GM23338 (cell line): Measurements from ENCODE around the gene MYO18A. TPM values are rescaled to one million over a fixed set of nuclear protein-coding genes. Genes with fewer than 3 reads are reported as not detected.

Source experiments
- ATAC-seq: fragments of 200-7000 bp; cut with Tn5 transposase; 3 replicates; pipeline ENCODE4 v1.9.1; 2020
- DNase-seq: peaks from one replicate; pipeline ENCODE4 v3.0.0-alpha.2; 2015; ENCODE audit warnings: low spot score
- H2AFZ ChIP-seq: fragments of 200-600 bp; sonication (generic); 2 replicates; pipeline ENCODE4 v1.8.0; 2016; ENCODE audit warnings: antibody characterized with exemption, mild to moderate bottlenecking, moderate library complexity
- H3F3A ChIP-seq: fragments of 200-600 bp; sonication (generic); replicated peaks from 2 replicates; pipeline ENCODE4 v1.8.0; 2017; ENCODE audit warnings: antibody characterized with exemption, mixed run types, low read depth
- H3K27ac ChIP-seq: fragments of 200-600 bp; sonication (generic); 2 replicates; pipeline ENCODE4 v1.6.1; 2016; ENCODE audit warnings: low read depth
- H3K27me3 ChIP-seq: fragments of 200-600 bp; sonication (generic); 2 replicates; pipeline ENCODE4 v1.8.0; 2016; ENCODE audit warnings: mild to moderate bottlenecking, mixed run types, moderate library complexity; ENCODE audit not compliant: insufficient read depth
- H3K36me3 ChIP-seq: fragments of 200-600 bp; sonication (generic); 2 replicates; pipeline ENCODE4 v1.8.0; 2016; ENCODE audit warnings: mild to moderate bottlenecking; ENCODE audit not compliant: insufficient read depth
- H3K4me1 ChIP-seq: fragments of 200-600 bp; sonication (generic); 2 replicates; pipeline ENCODE4 v1.8.0; 2016; ENCODE audit warnings: mild to moderate bottlenecking, moderate library complexity; ENCODE audit not compliant: insufficient read depth
- H3K4me2 ChIP-seq: fragments of 200-600 bp; sonication (generic); 2 replicates; pipeline ENCODE4 v1.7.1; 2017; ENCODE audit warnings: mixed run types
- H3K4me3 ChIP-seq: fragments of 200-600 bp; sonication (generic); 2 replicates; pipeline ENCODE4 v1.6.1; 2016; ENCODE audit warnings: mixed run types
- H3K79me2 ChIP-seq: fragments of 200-600 bp; sonication (generic); replicated peaks from 2 replicates; pipeline ENCODE4 v1.8.0; 2017; ENCODE audit warnings: mild to moderate bottlenecking; ENCODE audit not compliant: insufficient read depth
- H3K9me2 ChIP-seq: fragments of 200-600 bp; sonication (generic); 2 replicates; pipeline ENCODE4 v1.8.0; 2017; ENCODE audit not compliant: insufficient read depth
- H4K20me1 ChIP-seq: fragments of 200-600 bp; sonication (generic); replicated peaks from 2 replicates; pipeline ENCODE4 v1.8.0; 2017; ENCODE audit warnings: mild to moderate bottlenecking; ENCODE audit not compliant: insufficient read depth
- H3K27ac Mint-ChIP-seq: 2 replicates; pipeline ENCODE4 v1.8.0; 2020; ENCODE audit warnings: inconsistent platforms, mild to moderate bottlenecking, moderate library complexity, mixed read lengths
- H3K27me3 Mint-ChIP-seq: 3 replicates; pipeline ENCODE4 v1.8.0; 2022; ENCODE audit warnings: low read depth, mild to moderate bottlenecking, moderate library complexity, mixed read lengths, inconsistent platforms; ENCODE audit not compliant: insufficient read depth, poor library complexity
- H3K36me3 Mint-ChIP-seq: 3 replicates; pipeline ENCODE4 v1.8.0; 2021; ENCODE audit warnings: low read depth, mild to moderate bottlenecking, inconsistent platforms, moderate library complexity, mixed read lengths
- H3K4me1 Mint-ChIP-seq: 3 replicates; pipeline ENCODE4 v1.8.0; 2020; ENCODE audit warnings: mild to moderate bottlenecking, inconsistent platforms, mixed read lengths
- H3K4me3 Mint-ChIP-seq: 3 replicates; pipeline ENCODE4 v1.8.0; 2021; ENCODE audit warnings: moderate library complexity, mild to moderate bottlenecking, inconsistent platforms, mixed read lengths
- H3K9me3 Mint-ChIP-seq: 3 replicates; pipeline ENCODE4 v1.8.0; 2020; ENCODE audit warnings: moderate library complexity, mild to moderate bottlenecking, inconsistent platforms, mixed read lengths
- CREB1 ChIP-seq: fragments of 250-450 bp; sonication (Bioruptor Pico); IDR thresholded peaks from 2 replicates; pipeline ENCODE4 v1.5.0; 2020; ENCODE audit warnings: low read depth, mild to moderate bottlenecking, moderate library complexity
- ETS1 ChIP-seq: IDR thresholded peaks from 2 replicates; pipeline ENCODE4 v1.6.1; 2016; ENCODE audit warnings: antibody characterized with exemption
- EZH2 ChIP-seq: fragments of 200-600 bp; sonication (generic); IDR thresholded peaks from one replicate; pipeline ENCODE4 v1.8.0; 2017; ENCODE audit warnings: antibody characterized with exemption, mild to moderate bottlenecking, low read depth; ENCODE audit not compliant: unreplicated experiment
- EZH2phosphoT487 ChIP-seq: fragments of 200-600 bp; sonication (generic); IDR thresholded peaks from one replicate; pipeline ENCODE4 v1.8.1; 2018; ENCODE audit warnings: antibody characterized with exemption; ENCODE audit not compliant: unreplicated experiment
- JUNB ChIP-seq: IDR thresholded peaks from one replicate; pipeline ENCODE4 v1.6.1; 2016; ENCODE audit warnings: antibody characterized with exemption; ENCODE audit not compliant: unreplicated experiment
- NANOG ChIP-seq: IDR thresholded peaks from 2 replicates; pipeline ENCODE4 v1.6.1; 2016; ENCODE audit warnings: antibody characterized with exemption, borderline replicate concordance
- POLR2AphosphoS5 ChIP-seq: IDR thresholded peaks from 2 replicates; pipeline ENCODE4 v1.6.1; 2016; ENCODE audit warnings: antibody characterized with exemption, low read depth
- STAT1 ChIP-seq: IDR thresholded peaks from one replicate; pipeline ENCODE4 v1.6.1; 2016; ENCODE audit warnings: antibody characterized with exemption; ENCODE audit not compliant: unreplicated experiment
- ZNF114 ChIP-seq: fragments of 250-450 bp; sonication (Bioruptor Pico); IDR thresholded peaks from 2 replicates; pipeline ENCODE4 v1.5.0; 2020; ENCODE audit warnings: mild to moderate bottlenecking, moderate library complexity
- ZNF331 ChIP-seq: fragments of 250-450 bp; sonication (Bioruptor Pico); IDR thresholded peaks from 2 replicates; pipeline ENCODE4 v1.5.0; 2020; ENCODE audit warnings: low read depth, mild to moderate bottlenecking, moderate library complexity
- polyA plus RNA-seq: library from polyadenylated mRNA; unstranded; fragments of >200 nt; fragmentation: Nextera tagmentation; extraction: Ambion mirVana; gene quantifications from 2 replicates; pipeline ENCODE4 v1.2.1, GENCODE V29; 2016
- total RNA-seq: library from RNA; depleted of rRNA; stranded (reverse); fragments of >200 nt; shearing (Covaris generic); gene quantifications from 2 replicates; pipeline ENCODE4 v1.2.3, GENCODE V29; 2014
- TF ChIP-seq, protein P1 (sequence below): IDR thresholded peaks from one replicate; pipeline ENCODE4 v1.6.1; 2018; ENCODE audit warnings: antibody characterized with exemption; ENCODE audit not compliant: unreplicated experiment
- TF ChIP-seq, protein P2 (sequence below), 2 experiments: fragments of 200-600 bp in 1 of 2; sonication (generic) in 1 of 2; conservative IDR thresholded peaks; 2 replicates each; pipeline versions ENCODE4 v1.5.1 to v1.6.1; 2016 to 2017; ENCODE audit warnings: antibody characterized with exemption in 2 of 2, low read depth in 2 of 2, mild to moderate bottlenecking in 2 of 2, moderate library complexity in 1 of 2
- TF ChIP-seq, protein P3 (sequence below): fragments of 250-450 bp; sonication (Bioruptor Pico); IDR thresholded peaks from 2 replicates; pipeline ENCODE4 v1.5.0; 2020; ENCODE audit warnings: mild to moderate bottlenecking, moderate library complexity

MYO18A gene
- total and polyA plus RNA-seq, 2 experiments from 2014 or later, result 18.3 to 37.5 TPM

- Mint-ChIP-seq H3K36me3 (no peaks in the 10 kb centered on the region), H3K27me3 (peaks cover 20% of the 10 kb centered on the region), H3K4me3 (peak overlapping the region; percentile 84), H3K4me1 (peaks cover 34% of the 10 kb centered on the region), H3K27ac (no peak overlapping the region), H3K9me3 (peaks cover 2% of the 10 kb centered on the region; the same call in 1 of the 3 replicates)
- Histone ChIP-seq H3K36me3 (no peaks in the 10 kb centered on the region), H3K27me3 (peaks cover 18% of the 10 kb centered on the region), H3K4me2 (peak overlapping the region; percentile 90), H3K79me2 (peaks cover 48% of the 10 kb centered on the region), H3K4me3 (peak overlapping the region; percentile 81), H3K4me1 (peaks cover 31% of the 10 kb centered on the region), H3K9me2 (no peaks in the 10 kb centered on the region), H2AFZ (no peak overlapping the region), H3K27ac (peak overlapping the region; percentile 74; the same call in 1 of the 2 replicates), H4K20me1 (no peaks in the 10 kb centered on the region; the same call in 1 of the 2 replicates), H3F3A (peaks cover 8% of the 10 kb centered on the region)
- no peak for ATAC-seq
- TF ChIP-seq, protein P1, sequence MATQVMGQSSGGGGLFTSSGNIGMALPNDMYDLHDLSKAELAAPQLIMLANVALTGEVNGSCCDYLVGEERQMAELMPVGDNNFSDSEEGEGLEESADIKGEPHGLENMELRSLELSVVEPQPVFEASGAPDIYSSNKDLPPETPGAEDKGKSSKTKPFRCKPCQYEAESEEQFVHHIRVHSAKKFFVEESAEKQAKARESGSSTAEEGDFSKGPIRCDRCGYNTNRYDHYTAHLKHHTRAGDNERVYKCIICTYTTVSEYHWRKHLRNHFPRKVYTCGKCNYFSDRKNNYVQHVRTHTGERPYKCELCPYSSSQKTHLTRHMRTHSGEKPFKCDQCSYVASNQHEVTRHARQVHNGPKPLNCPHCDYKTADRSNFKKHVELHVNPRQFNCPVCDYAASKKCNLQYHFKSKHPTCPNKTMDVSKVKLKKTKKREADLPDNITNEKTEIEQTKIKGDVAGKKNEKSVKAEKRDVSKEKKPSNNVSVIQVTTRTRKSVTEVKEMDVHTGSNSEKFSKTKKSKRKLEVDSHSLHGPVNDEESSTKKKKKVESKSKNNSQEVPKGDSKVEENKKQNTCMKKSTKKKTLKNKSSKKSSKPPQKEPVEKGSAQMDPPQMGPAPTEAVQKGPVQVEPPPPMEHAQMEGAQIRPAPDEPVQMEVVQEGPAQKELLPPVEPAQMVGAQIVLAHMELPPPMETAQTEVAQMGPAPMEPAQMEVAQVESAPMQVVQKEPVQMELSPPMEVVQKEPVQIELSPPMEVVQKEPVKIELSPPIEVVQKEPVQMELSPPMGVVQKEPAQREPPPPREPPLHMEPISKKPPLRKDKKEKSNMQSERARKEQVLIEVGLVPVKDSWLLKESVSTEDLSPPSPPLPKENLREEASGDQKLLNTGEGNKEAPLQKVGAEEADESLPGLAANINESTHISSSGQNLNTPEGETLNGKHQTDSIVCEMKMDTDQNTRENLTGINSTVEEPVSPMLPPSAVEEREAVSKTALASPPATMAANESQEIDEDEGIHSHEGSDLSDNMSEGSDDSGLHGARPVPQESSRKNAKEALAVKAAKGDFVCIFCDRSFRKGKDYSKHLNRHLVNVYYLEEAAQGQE, result no peak
- no peak for TF ChIP-seq ZNF114 (CRISPR knock-in tag)
- TF ChIP-seq EZH2phosphoT487, result no peak
- TF ChIP-seq, protein P2, sequence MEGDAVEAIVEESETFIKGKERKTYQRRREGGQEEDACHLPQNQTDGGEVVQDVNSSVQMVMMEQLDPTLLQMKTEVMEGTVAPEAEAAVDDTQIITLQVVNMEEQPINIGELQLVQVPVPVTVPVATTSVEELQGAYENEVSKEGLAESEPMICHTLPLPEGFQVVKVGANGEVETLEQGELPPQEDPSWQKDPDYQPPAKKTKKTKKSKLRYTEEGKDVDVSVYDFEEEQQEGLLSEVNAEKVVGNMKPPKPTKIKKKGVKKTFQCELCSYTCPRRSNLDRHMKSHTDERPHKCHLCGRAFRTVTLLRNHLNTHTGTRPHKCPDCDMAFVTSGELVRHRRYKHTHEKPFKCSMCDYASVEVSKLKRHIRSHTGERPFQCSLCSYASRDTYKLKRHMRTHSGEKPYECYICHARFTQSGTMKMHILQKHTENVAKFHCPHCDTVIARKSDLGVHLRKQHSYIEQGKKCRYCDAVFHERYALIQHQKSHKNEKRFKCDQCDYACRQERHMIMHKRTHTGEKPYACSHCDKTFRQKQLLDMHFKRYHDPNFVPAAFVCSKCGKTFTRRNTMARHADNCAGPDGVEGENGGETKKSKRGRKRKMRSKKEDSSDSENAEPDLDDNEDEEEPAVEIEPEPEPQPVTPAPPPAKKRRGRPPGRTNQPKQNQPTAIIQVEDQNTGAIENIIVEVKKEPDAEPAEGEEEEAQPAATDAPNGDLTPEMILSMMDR (conservative IDR thresholded peaks at IDR 0.05; ENCODE audit: low read depth in 2 of 2), result no peak
- TF ChIP-seq STAT1, result no peak
- TF ChIP-seq JUNB, result no peak
- no peak for TF ChIP-seq ZNF331 (CRISPR knock-in tag)
- TF ChIP-seq CREB1, result no peak
- no peak for TF ChIP-seq POLR2AphosphoS5
- TF ChIP-seq ETS1, result no peak
- TF ChIP-seq, protein P3, sequence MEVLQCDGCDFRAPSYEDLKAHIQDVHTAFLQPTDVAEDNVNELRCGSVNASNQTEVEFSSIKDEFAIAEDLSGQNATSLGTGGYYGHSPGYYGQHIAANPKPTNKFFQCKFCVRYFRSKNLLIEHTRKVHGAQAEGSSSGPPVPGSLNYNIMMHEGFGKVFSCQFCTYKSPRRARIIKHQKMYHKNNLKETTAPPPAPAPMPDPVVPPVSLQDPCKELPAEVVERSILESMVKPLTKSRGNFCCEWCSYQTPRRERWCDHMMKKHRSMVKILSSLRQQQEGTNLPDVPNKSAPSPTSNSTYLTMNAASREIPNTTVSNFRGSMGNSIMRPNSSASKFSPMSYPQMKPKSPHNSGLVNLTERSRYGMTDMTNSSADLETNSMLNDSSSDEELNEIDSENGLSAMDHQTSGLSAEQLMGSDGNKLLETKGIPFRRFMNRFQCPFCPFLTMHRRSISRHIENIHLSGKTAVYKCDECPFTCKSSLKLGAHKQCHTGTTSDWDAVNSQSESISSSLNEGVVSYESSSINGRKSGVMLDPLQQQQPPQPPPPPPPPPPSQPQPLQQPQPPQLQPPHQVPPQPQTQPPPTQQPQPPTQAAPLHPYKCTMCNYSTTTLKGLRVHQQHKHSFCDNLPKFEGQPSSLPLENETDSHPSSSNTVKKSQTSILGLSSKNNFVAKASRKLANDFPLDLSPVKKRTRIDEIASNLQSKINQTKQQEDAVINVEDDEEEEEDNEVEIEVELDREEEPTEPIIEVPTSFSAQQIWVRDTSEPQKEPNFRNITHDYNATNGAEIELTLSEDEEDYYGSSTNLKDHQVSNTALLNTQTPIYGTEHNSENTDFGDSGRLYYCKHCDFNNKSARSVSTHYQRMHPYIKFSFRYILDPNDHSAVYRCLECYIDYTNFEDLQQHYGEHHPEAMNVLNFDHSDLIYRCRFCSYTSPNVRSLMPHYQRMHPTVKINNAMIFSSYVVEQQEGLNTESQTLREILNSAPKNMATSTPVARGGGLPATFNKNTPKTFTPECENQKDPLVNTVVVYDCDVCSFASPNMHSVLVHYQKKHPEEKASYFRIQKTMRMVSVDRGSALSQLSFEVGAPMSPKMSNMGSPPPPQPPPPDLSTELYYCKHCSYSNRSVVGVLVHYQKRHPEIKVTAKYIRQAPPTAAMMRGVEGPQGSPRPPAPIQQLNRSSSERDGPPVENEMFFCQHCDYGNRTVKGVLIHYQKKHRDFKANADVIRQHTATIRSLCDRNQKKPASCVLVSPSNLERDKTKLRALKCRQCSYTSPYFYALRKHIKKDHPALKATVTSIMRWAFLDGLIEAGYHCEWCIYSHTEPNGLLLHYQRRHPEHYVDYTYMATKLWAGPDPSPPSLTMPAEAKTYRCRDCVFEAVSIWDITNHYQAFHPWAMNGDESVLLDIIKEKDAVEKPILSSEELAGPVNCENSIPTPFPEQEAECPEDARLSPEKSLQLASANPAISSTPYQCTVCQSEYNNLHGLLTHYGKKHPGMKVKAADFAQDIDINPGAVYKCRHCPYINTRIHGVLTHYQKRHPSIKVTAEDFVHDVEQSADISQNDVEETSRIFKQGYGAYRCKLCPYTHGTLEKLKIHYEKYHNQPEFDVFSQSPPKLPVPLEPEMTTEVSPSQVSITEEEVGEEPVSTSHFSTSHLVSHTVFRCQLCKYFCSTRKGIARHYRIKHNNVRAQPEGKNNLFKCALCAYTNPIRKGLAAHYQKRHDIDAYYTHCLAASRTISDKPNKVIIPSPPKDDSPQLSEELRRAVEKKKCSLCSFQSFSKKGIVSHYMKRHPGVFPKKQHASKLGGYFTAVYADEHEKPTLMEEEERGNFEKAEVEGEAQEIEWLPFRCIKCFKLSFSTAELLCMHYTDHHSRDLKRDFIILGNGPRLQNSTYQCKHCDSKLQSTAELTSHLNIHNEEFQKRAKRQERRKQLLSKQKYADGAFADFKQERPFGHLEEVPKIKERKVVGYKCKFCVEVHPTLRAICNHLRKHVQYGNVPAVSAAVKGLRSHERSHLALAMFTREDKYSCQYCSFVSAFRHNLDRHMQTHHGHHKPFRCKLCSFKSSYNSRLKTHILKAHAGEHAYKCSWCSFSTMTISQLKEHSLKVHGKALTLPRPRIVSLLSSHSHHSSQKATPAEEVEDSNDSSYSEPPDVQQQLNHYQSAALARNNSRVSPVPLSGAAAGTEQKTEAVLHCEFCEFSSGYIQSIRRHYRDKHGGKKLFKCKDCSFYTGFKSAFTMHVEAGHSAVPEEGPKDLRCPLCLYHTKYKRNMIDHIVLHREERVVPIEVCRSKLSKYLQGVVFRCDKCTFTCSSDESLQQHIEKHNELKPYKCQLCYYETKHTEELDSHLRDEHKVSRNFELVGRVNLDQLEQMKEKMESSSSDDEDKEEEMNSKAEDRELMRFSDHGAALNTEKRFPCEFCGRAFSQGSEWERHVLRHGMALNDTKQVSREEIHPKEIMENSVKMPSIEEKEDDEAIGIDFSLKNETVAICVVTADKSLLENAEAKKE (CRISPR knock-in tag), result no peak
- no peak for TF ChIP-seq NANOG
- TF ChIP-seq EZH2, result no peak
- no peak for DNase-seq
These were observed 2.7 kb downstream of the MYO18A start for GRCh38 chr17:29177541-29177870.
